Prostate gland (tissue), 2 donors: ENCODE results near the gene UNC119B.

Source experiments
- POLR2AphosphoS5 ChIP-seq: sonication (generic); formaldehyde crosslinking; IDR thresholded peaks from one replicate; pipeline ENCODE4 v1.6.1; 2017; ENCODE audit warnings: antibody characterized with exemption
- TF ChIP-seq, protein P1 (sequence below), 4 experiments: fragments of 200-600 bp in 2 of 4; fragments of 450-650 bp in 2 of 4; sonication (generic) in 2 of 4; IDR thresholded peaks; 1 replicate in 3 of 4; 2 replicates in 1 of 4; pipeline ENCODE4 v1.5.1; 2016 to 2019; ENCODE audit warnings: antibody characterized with exemption in 4 of 4, mild to moderate bottlenecking in 2 of 4, moderate library complexity in 2 of 4

DNA sequence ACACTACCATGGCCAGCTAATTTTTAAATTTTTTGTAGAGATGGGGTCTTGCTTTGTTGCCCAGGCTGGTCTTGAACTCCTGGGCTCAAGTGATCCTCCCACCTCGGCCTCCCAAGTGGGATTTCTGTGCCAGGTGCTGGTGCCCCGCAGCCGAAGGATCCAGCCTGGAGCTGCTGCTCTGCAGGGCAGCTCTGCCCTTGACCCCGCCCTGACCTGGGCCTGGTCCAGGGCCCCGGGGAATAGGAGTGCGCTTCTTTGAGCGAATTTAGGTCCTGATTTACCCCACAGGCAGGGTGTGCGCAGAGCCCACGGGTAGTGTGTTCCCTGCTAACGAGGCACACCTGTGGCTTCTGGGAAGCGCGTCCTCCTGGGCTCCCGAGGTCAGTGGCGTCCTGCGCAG, 30.6 kb downstream of the UNC119B start:
- no peak for TF ChIP-seq POLR2AphosphoS5
- TF ChIP-seq, protein P1, sequence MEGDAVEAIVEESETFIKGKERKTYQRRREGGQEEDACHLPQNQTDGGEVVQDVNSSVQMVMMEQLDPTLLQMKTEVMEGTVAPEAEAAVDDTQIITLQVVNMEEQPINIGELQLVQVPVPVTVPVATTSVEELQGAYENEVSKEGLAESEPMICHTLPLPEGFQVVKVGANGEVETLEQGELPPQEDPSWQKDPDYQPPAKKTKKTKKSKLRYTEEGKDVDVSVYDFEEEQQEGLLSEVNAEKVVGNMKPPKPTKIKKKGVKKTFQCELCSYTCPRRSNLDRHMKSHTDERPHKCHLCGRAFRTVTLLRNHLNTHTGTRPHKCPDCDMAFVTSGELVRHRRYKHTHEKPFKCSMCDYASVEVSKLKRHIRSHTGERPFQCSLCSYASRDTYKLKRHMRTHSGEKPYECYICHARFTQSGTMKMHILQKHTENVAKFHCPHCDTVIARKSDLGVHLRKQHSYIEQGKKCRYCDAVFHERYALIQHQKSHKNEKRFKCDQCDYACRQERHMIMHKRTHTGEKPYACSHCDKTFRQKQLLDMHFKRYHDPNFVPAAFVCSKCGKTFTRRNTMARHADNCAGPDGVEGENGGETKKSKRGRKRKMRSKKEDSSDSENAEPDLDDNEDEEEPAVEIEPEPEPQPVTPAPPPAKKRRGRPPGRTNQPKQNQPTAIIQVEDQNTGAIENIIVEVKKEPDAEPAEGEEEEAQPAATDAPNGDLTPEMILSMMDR (IDR thresholded peaks at IDR 0.05), result no peak
